Measurements from ENCODE around the gene DISP3.

DNA sequence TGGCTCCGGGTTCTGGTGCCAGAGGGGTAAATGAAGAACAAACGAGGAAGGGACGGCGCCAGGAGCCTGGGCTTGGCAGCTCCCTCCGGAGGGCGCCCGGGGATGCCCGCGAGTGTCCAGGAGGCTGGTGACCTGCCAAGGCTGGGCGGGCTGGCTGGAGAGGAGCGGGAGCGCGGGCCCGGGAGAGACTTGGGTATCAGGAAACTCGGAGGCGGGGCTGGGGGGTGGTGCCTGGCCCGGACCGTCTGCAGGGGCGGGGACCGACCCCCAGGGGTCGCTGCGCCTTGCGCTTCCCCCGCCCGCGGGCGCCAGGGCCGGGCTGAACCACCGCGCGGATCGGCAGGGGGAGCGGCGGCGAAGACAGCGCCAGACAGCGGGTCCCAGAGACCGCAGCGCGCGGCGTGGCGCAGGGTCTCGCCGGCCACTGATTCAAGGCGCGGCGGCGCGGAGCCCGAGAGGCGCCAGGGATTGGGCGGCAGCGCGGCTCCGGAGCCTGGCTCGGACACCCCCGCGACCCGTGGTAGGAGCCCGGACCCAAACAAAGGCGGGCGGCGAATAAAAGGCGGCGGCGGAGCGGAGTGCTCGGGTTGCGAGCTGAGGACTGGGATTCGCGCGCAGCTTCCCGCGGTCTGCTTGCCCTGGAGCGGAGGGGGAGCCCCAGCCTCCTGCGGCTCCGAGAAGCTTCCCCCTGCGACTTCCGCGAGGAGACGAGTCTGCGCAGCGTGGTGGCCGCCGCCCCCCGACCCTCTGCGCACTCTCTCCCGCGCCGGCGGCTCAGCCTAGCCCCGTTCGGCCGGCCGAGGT lies at the start of gene DISP3:
- TF ChIP-seq POLR2AphosphoS5 (IDR thresholded peaks at IDR 0.05; ENCODE audit: borderline replicate concordance, low read depth, low read length) (peak; percentile 72; the same call in 1 of the 2 replicates), EZH2 (IDR thresholded peaks at IDR 0.05) (no peak)

All from SK-N-MC (cell line).